HepG2 (cell line): ENCODE measurements around the gene MED19.

ENCODE experiments used
- MAZ ChIP-seq, 2 experiments: sonication (generic) in 1 of 2; formaldehyde crosslinking in 1 of 2; IDR thresholded peaks; 2 replicates each; pipeline versions ENCODE4 v1.5.0 to v1.6.1; 2012 to 2020; ENCODE audit warnings: low read depth in 2 of 2, mild to moderate bottlenecking in 2 of 2, borderline replicate concordance in 1 of 2, improper control_type of control experiment in 1 of 2, low read length in 1 of 2, missing genetic modification reagents in 1 of 2, moderate library complexity in 1 of 2
- ZXDC ChIP-seq: sonication (generic); formaldehyde crosslinking; IDR thresholded peaks from 2 replicates; pipeline ENCODE4 v1.5.0; 2020; ENCODE audit warnings: mild to moderate bottlenecking, missing genetic modification reagents

GRCh38 chr11:57727185-57727584, 15.2 kb upstream of the MED19 start:
- TF ChIP-seq MAZ (IDR thresholded peaks at IDR 0.05; ENCODE audit: borderline replicate concordance, low read depth, low read length) = no peak
- no peak for TF ChIP-seq MAZ (CRISPR knock-in tag; IDR thresholded peaks at IDR 0.05; ENCODE audit: low read depth)
- TF ChIP-seq ZXDC (CRISPR knock-in tag) = no peak
